ENCODE data around the gene NPY1R.

NPY1R gene

GRCh38 chr4:163279713-163280112, 52.7 kb downstream of the NPY1R start:
- Histone ChIP-seq H3K36me3 (ENCODE audit: control insufficient read depth, insufficient read depth, low read length) (no peaks in the 10 kb centered on the region), H3K27ac (ENCODE audit: low read depth, low read length, severe bottlenecking) (no peak overlapping the region), H3K4me3 (ENCODE audit: extremely low read depth, insufficient read depth, low read length, poor library complexity, severe bottlenecking) (no peak overlapping the region), H3K4me1 (ENCODE audit: control insufficient read depth, insufficient read depth, low read length, poor library complexity, severe bottlenecking) (no peaks in the 10 kb centered on the region), H3K9me3 (ENCODE audit: control insufficient read depth, low read length) (no peaks in the 10 kb centered on the region)
- 96 to 100% methylated on average over 1 to 4 of the region's 5 CpGs for WGBS, 2 experiments (ENCODE audit: insufficient coverage in 2 of 2)

- H3K27ac ChIP-seq (ENCODE audit: low read depth, low read length, severe bottlenecking): no peak overlapping the region
- no peaks in the 10 kb centered on the region for H3K4me1 ChIP-seq (ENCODE audit: control insufficient read depth, insufficient read depth, low read length, poor library complexity, severe bottlenecking)
- no peak overlapping the region for H3K4me3 ChIP-seq (ENCODE audit: extremely low read depth, insufficient read depth, low read length, poor library complexity, severe bottlenecking)
- no peaks in the 10 kb centered on the region for H3K9me3 ChIP-seq (ENCODE audit: control insufficient read depth, low read length)
- no peaks in the 10 kb centered on the region for H3K36me3 ChIP-seq (ENCODE audit: control insufficient read depth, insufficient read depth, low read length)
- WGBS, 2 experiments (ENCODE audit: insufficient coverage in 2 of 2): no CpG with 5 or more reads among the region's 3 CpGs
Observed at GRCh38 chr4:163274861-163275260, 57.5 kb downstream of the NPY1R start.
